Esophagus squamous epithelium (tissue), 4 donors: ENCODE data around the gene TBC1D9.

Experiments
- POLR2A ChIP-seq, 4 donors: fragments of 450-650 bp; IDR thresholded peaks; one replicate each; pipeline ENCODE4 v1.6.1; 2017; ENCODE audit warnings: antibody characterized with exemption in 4 of 4, mild to moderate bottlenecking in 4 of 4, moderate library complexity in 3 of 4
- TF ChIP-seq, protein P1 (sequence below), 6 experiments: fragments of 450-650 bp in 4 of 6; fragments of 200-600 bp in 2 of 6; sonication (generic) in 2 of 6; IDR thresholded peaks; one replicate each; pipeline ENCODE4 v1.5.1; 2016 to 2019; ENCODE audit warnings: antibody characterized with exemption in 6 of 6, mild to moderate bottlenecking in 4 of 6, moderate library complexity in 4 of 6

DNA sequence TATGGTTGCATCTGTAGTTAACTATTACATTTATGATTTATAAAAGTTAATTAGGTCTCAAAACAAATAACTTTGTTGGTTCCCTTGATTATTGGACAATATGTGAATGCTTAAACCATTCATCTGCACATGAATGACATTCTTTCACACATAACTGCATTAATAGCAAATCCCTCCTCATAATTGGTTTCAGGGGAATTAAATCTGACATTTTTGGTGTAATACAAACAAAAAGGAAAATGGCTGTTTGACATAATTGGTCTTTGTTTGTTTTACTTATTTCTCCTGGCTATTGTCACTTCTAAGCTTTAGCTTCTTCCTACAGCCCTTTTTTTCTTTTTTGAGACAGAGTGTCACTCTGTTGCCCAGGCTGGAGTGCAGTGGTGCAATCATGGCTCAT, 71.9 kb downstream of the TBC1D9 start:
- TF ChIP-seq, protein P1, sequence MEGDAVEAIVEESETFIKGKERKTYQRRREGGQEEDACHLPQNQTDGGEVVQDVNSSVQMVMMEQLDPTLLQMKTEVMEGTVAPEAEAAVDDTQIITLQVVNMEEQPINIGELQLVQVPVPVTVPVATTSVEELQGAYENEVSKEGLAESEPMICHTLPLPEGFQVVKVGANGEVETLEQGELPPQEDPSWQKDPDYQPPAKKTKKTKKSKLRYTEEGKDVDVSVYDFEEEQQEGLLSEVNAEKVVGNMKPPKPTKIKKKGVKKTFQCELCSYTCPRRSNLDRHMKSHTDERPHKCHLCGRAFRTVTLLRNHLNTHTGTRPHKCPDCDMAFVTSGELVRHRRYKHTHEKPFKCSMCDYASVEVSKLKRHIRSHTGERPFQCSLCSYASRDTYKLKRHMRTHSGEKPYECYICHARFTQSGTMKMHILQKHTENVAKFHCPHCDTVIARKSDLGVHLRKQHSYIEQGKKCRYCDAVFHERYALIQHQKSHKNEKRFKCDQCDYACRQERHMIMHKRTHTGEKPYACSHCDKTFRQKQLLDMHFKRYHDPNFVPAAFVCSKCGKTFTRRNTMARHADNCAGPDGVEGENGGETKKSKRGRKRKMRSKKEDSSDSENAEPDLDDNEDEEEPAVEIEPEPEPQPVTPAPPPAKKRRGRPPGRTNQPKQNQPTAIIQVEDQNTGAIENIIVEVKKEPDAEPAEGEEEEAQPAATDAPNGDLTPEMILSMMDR (IDR thresholded peaks at IDR 0.05) = no peak
- TF ChIP-seq POLR2A (IDR thresholded peaks at IDR 0.05) = no peak
